AG10803 (cell line): ENCODE results near the gene TMEM238L.
A peak's percentile ranks its signal among the peaks of the same experiment; 100 is the strongest.

ENCODE experiments used
- DNase-seq: peaks from one replicate; pipeline ENCODE4 v3.0.0; 2010; ENCODE audit warnings: low read depth
- H3K4me3 ChIP-seq: 2 replicates; pipeline ENCODE4 v1.5.1; 2011; ENCODE audit warnings: mild to moderate bottlenecking, low read length, control low read depth
- CTCF ChIP-seq: conservative IDR thresholded peaks from 2 replicates; pipeline ENCODE4 v1.5.1; 2011; ENCODE audit warnings: mild to moderate bottlenecking, low read length, control low read depth, inconsistent platforms

TMEM238L gene

GRCh38 chr17:10756185-10756584 is 47.7 kb downstream of the TMEM238L start:
- H3K4me3 ChIP-seq, result no peak overlapping the region
- DNase-seq, result no peak
- no peak for TF ChIP-seq CTCF

- H3K4me3 ChIP-seq, result no peak overlapping the region
- no peak for DNase-seq
- TF ChIP-seq CTCF, result no peak
These were observed 48.2 kb downstream of the TMEM238L start for GRCh38 chr17:10755592-10756127.

GRCh38 chr17:10754861-10755591 is 48.9 kb downstream of the TMEM238L start:
- TF ChIP-seq CTCF, result no peak
- no peak for DNase-seq
- no peak overlapping the region for H3K4me3 ChIP-seq

- peak; percentile 18 for DNase-seq
- peak; percentile 42 for TF ChIP-seq CTCF
- no peak overlapping the region for H3K4me3 ChIP-seq
These were observed 49.8 kb downstream of the TMEM238L start for GRCh38 chr17:10754109-10754508.

GRCh38 chr17:10752696-10753095 is 51.2 kb downstream of the TMEM238L start:
- TF ChIP-seq CTCF, result no peak
- no peak overlapping the region for H3K4me3 ChIP-seq
- no peak for DNase-seq

- TF ChIP-seq CTCF, result no peak
- no peak overlapping the region for H3K4me3 ChIP-seq
- DNase-seq, result no peak
These were observed 52.3 kb downstream of the TMEM238L start for GRCh38 chr17:10751563-10751962.

- TF ChIP-seq CTCF, result no peak
- no peak for DNase-seq
- H3K4me3 ChIP-seq, result no peak overlapping the region
These were observed 53.7 kb downstream of the TMEM238L start for GRCh38 chr17:10750210-10750609.
